ENCODE data around the gene KREMEN1.

The KREMEN1 gene

GRCh38 chr22:29206372-29207242 is 133.8 kb downstream of the KREMEN1 start:
- Histone ChIP-seq H3K4me2 (peak overlapping the region; percentile 80), H2AFZ (ENCODE audit: low read depth) (peak overlapping the region; percentile 78), H3K9ac (peak overlapping the region; percentile 30; the same call in 1 of the 2 replicates), H3K4me3 (IDR thresholded peaks at IDR 0.05; ENCODE audit: insufficient read depth, low read depth, low read length) (no peak overlapping the region), H3K27ac (no peak overlapping the region), H4K20me1 (ENCODE audit: insufficient read depth) (no peaks in the 10 kb centered on the region), H3K27me3 (ENCODE audit: insufficient read depth, low read depth) (peaks cover 13% of the 10 kb centered on the region), H3K4me1 (ENCODE audit: low read depth, poor library complexity, severe bottlenecking) (peaks cover 37% of the 10 kb centered on the region), H3K79me2 (ENCODE audit: insufficient read depth, low read depth) (no peaks in the 10 kb centered on the region), H3K36me3 (ENCODE audit: insufficient read depth) (no peaks in the 10 kb centered on the region)
- TF ChIP-seq, protein P1, sequence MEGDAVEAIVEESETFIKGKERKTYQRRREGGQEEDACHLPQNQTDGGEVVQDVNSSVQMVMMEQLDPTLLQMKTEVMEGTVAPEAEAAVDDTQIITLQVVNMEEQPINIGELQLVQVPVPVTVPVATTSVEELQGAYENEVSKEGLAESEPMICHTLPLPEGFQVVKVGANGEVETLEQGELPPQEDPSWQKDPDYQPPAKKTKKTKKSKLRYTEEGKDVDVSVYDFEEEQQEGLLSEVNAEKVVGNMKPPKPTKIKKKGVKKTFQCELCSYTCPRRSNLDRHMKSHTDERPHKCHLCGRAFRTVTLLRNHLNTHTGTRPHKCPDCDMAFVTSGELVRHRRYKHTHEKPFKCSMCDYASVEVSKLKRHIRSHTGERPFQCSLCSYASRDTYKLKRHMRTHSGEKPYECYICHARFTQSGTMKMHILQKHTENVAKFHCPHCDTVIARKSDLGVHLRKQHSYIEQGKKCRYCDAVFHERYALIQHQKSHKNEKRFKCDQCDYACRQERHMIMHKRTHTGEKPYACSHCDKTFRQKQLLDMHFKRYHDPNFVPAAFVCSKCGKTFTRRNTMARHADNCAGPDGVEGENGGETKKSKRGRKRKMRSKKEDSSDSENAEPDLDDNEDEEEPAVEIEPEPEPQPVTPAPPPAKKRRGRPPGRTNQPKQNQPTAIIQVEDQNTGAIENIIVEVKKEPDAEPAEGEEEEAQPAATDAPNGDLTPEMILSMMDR (conservative IDR thresholded peaks at IDR 0.05; ENCODE audit: low read depth, low read length): no peak

DNA sequence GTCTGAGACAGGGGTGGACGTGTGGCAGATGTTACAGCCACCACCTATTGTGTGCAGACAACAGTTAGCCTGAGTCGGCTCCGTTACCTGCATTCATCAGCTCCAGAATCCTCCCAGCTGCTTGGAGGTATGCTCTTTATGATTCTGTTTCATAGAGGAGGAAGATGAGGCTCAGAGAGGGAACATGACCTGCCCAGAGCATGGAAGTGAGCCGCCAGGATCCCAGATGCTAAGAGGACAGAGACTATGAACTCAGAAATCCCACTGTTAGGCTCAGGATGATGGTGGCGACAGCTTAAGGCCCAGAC is 134.4 kb downstream of the KREMEN1 start:
- H3K9ac ChIP-seq: no peak overlapping the region
- TF ChIP-seq, protein P1 (conservative IDR thresholded peaks at IDR 0.05; ENCODE audit: low read depth, low read length): no peak
- no peaks in the 10 kb centered on the region for H3K79me2 ChIP-seq (ENCODE audit: insufficient read depth, low read depth)
- H3K4me2 ChIP-seq: no peak overlapping the region
- no peak overlapping the region for H3K4me3 ChIP-seq (IDR thresholded peaks at IDR 0.05; ENCODE audit: insufficient read depth, low read depth, low read length)
- peaks cover 13% of the 10 kb centered on the region for H3K27me3 ChIP-seq (ENCODE audit: insufficient read depth, low read depth)
- no peak overlapping the region for H3K27ac ChIP-seq
- no peaks in the 10 kb centered on the region for H4K20me1 ChIP-seq (ENCODE audit: insufficient read depth)
- H2AFZ ChIP-seq (ENCODE audit: low read depth): no peak overlapping the region
- peaks cover 31% of the 10 kb centered on the region for H3K4me1 ChIP-seq (ENCODE audit: low read depth, poor library complexity, severe bottlenecking)
- no peaks in the 10 kb centered on the region for H3K36me3 ChIP-seq (ENCODE audit: insufficient read depth)

- Histone ChIP-seq H3K9ac (no peak overlapping the region), H3K4me2 (no peak overlapping the region)
These were observed 135.0 kb downstream of the KREMEN1 start for GRCh38 chr22:29207562-29208501.

DNA sequence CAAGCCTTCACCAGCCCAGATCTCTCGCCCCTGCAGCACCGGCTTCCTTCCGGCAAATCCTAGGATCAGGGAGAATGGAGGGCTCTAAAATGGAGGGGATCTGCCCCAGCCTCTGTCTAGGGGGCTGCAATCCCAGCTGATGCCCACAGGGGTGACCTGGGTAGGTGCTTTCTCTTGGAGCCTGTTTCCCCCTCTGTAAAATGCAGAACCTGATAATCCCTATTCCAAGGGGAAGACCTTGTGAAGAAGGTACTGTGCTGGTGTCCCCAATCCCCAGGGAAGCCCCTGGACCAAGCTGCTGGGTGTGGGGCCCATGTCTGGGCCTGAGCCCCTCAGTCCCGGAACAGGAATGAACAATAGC is 135.6 kb downstream of the KREMEN1 start:
- Histone ChIP-seq H3K4me2 (no peak overlapping the region), H3K4me3 (IDR thresholded peaks at IDR 0.05; ENCODE audit: insufficient read depth, low read depth, low read length) (no peak overlapping the region), H3K9ac (no peak overlapping the region), H3K36me3 (ENCODE audit: insufficient read depth) (no peaks in the 10 kb centered on the region), H3K27ac (no peak overlapping the region), H4K20me1 (ENCODE audit: insufficient read depth) (no peaks in the 10 kb centered on the region), H3K27me3 (ENCODE audit: insufficient read depth, low read depth) (peaks cover 13% of the 10 kb centered on the region), H2AFZ (ENCODE audit: low read depth) (no peak overlapping the region), H3K79me2 (ENCODE audit: insufficient read depth, low read depth) (no peaks in the 10 kb centered on the region), H3K4me1 (ENCODE audit: low read depth, poor library complexity, severe bottlenecking) (peaks cover 20% of the 10 kb centered on the region)
- TF ChIP-seq, protein P1 (conservative IDR thresholded peaks at IDR 0.05; ENCODE audit: low read depth, low read length): no peak

More at GRCh38 chr22:29207562-29208501, 135.0 kb downstream of the KREMEN1 start:
- TF ChIP-seq, protein P1 (conservative IDR thresholded peaks at IDR 0.05; ENCODE audit: low read depth, low read length): no peak
- H3K27me3 ChIP-seq (ENCODE audit: insufficient read depth, low read depth): peaks cover 13% of the 10 kb centered on the region
- no peaks in the 10 kb centered on the region for H3K36me3 ChIP-seq (ENCODE audit: insufficient read depth)
- no peak overlapping the region for H3K4me3 ChIP-seq (IDR thresholded peaks at IDR 0.05; ENCODE audit: insufficient read depth, low read depth, low read length)
- no peaks in the 10 kb centered on the region for H4K20me1 ChIP-seq (ENCODE audit: insufficient read depth)
- no peaks in the 10 kb centered on the region for H3K79me2 ChIP-seq (ENCODE audit: insufficient read depth, low read depth)
- H3K4me1 ChIP-seq (ENCODE audit: low read depth, poor library complexity, severe bottlenecking): peaks cover 26% of the 10 kb centered on the region
- H3K27ac ChIP-seq: no peak overlapping the region
- H2AFZ ChIP-seq (ENCODE audit: low read depth): no peak overlapping the region
